Activated naive CD4-positive, alpha-beta T cell (primary cell): ENCODE data around the gene SPHK1.

ENCODE experiments used
- DNase-seq, 4 experiments: peaks; one replicate each; lab custom pipeline; 2025; lab: John Stamatoyannopoulos, UW

The SPHK1 gene

DNA sequence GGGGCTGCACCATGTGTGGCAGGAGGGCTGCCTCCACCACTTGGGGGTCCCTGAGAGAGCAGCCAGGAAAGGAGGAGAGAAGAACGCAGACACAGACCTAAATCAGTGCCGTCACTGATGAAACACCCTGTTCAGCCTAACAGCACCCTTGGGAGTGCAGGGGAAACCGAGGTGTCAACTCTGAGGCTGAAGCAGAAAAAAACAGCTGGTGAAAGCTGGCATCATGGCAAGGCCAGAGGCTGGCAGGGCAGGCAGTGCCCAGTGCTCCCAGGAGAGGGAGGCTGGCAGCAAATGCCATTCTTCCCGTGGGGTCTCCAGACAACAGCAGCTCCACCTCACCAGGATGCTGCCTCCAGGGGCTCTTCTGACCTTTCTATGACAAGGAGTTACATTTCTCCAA is 23.1 kb downstream of the SPHK1 start:
- DNase-seq, result no peak

DNA sequence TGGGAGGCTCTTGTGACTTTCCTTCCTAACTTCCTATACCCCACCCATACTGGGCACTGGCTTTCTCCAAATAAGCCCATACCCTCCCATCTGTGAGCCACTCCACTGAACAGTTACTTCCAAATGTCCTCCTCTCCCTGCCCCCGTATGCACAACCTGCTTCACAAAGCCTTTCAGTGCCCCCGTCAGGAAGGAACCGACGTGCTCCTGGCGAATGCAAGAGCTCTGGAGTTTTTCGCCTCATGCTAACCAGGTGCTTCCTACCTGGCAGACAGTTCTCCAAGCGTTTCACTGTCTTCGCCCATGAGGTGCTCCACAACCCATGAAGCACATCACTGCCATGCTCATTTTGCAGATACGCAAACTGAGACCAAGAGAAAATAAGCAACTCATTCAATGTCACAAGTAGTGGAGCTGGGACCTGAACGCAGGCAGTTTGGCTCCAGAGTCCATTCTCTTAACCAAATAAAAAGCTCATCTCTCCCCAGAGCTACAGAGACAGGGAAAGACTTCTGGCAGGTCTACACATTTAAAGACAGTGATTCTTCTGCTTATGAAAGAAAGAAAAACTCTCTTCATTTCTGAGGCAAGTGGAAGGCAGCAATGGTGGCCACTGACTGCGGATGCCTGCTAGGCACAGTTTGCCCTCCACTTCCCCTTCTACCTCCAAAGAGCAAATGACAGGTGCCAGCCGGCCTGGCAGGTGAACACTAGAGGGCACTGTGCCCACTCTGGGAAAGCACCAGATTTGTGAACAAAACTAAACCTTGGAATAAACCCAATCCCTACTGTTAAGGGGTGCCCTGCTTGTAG is 23.8 kb downstream of the SPHK1 start:
- DNase-seq, result peak in 3 of 4 experiments; percentile 22 to 62 (median 47)

- DNase-seq, result no peak
These were observed 26.0 kb downstream of the SPHK1 start for GRCh38 chr17:76410328-76410965.

GRCh38 chr17:76411247-76411646 is 26.8 kb downstream of the SPHK1 start:
- DNase-seq, result no peak

GRCh38 chr17:76414334-76415295 is 30.2 kb downstream of the SPHK1 start:
- DNase-seq, result no peak

- no peak for DNase-seq
These were observed 31.4 kb downstream of the SPHK1 start for GRCh38 chr17:76415786-76416185.

- DNase-seq, result no peak
These were observed 32.0 kb downstream of the SPHK1 start for GRCh38 chr17:76416457-76416856.

DNA sequence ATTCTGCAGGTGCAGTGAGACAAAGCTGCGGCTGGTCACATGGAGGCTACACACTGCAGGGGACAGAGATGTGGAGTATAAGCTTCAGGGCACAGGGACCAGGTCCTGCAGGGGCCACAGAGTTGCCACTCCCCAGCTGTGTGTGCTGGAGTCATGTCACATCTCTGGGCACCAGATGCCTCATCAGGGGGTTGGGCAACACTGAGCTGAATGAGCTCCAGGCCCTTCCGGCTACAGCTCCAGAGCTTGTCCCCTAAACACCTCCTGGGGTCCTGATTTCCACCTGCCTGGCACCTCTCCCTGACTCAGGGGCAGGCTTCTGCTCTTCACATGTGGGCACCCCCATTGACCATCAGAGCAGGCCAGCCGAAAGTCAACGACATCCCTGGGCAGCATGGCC is 32.5 kb downstream of the SPHK1 start:
- DNase-seq, result no peak

DNA sequence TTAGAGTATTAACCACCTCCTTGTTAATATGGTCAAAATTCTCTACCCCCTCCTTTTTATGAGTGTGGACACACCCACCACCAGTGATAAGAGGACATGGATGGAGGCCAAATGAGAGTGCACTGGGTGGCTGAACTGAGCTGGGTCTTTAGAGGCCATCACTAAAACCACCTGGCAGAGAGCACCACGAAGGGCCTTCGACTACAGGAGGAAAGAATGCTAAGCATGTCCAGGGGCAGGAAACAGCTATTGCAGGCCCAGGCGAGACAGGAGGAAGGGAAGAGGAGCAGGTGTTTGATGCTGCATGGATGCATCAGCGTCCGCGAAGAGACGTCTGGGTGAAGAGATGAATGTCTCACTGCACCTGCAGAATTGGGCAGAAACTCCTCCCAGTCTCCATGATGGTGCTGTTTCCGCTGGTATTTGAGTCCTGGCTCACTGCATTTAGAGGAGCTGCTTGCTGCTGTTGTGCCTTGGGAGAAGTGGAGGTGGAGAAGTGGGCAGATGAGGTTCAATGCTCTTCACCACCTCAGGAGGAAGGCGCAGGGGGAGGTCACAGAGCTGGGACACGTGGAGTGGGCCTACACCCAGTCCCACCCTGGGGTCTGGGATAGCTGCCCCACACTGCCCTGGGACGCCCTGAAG is 33.2 kb downstream of the SPHK1 start:
- no peak for DNase-seq

DNA sequence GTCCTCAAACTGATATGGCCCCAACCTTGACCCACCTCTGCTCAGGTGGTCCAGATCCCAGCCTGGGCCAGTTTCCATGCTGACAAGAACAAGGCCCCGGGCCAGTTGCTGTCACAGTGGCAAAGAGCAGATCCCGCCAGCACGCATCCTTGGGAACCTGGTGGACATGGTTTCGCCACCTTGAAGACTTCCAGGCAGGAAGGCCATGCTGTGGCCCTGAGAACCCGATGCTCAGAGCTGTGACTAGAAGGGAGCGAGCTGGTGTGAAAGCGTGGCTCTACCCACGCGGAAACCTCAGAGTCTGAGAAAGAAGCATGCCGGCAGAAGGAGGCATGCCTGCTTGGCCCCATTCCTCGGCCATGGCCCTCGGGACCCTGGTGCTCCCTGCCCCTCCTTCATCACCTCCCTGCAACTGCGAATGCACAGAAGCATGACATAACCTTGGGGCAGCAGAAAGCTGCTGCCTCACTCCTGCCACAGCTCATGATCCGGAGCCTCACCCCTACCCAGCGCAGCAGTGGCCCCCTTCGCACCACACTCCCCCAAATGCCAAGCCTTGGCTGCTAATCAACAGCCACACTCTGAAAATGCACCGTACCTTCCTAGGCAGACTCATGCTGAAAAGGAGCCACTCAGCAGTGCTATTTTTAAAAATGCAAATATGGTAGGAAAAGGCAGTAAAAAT is 35.3 kb downstream of the SPHK1 start:
- no peak for DNase-seq

DNA sequence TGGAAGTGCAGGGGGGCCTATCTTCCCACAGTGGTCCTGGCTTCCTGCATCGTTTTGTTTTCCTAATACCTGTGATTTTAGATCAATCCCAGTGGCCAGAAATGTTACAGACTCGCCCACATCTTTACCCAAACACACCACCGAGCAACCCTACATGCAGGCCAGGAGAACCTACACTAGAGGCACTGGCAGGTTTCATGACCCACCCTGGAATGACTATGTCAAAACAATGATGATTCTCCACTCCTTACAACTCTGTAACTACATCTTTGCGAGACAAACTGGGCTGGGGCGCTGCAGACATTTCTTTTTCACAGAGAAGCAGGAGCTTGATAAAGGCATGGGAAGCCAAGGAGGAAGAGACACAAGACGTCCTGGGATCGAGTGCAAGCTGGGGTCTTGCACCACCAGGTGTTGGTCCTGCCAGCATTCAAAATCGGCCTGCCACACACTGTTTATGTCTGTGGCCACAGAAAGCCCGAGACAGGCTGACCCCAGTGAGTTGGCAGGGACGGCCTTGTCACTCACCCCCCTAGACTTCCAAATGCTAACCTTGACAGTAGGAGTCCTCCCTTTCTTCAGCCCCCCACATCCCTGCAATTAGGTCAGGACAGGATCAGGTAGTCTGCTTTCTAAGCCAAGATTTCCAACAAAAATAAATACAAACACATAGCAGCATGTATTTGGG is 36.1 kb downstream of the SPHK1 start:
- DNase-seq, result no peak

GRCh38 chr17:76421044-76421407 is 36.6 kb downstream of the SPHK1 start:
- DNase-seq, result no peak

DNA sequence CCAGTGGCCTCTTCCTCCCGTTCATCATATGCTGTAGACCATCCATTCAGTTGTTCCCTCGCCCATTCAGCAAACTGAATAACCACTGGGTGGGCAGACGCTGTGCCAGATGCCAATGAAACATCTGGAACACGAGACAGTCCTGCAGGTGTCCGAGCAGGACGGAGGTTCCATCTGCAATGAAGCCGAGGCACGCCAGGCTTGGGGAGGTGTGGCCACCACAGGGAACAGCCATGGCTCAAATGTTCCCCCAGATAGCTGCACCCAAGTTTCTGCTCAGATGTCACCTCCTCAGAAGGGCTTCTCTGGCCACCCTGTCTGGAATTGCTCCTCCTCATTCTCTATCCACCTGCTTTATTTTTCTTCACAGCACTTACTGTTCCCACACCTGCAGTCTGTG is 38.0 kb downstream of the SPHK1 start:
- DNase-seq, result no peak

GRCh38 chr17:76422860-76423259 is 38.5 kb downstream of the SPHK1 start:
- no peak for DNase-seq

- no peak for DNase-seq
These were observed 42.4 kb downstream of the SPHK1 start for GRCh38 chr17:76426853-76427252.

DNA sequence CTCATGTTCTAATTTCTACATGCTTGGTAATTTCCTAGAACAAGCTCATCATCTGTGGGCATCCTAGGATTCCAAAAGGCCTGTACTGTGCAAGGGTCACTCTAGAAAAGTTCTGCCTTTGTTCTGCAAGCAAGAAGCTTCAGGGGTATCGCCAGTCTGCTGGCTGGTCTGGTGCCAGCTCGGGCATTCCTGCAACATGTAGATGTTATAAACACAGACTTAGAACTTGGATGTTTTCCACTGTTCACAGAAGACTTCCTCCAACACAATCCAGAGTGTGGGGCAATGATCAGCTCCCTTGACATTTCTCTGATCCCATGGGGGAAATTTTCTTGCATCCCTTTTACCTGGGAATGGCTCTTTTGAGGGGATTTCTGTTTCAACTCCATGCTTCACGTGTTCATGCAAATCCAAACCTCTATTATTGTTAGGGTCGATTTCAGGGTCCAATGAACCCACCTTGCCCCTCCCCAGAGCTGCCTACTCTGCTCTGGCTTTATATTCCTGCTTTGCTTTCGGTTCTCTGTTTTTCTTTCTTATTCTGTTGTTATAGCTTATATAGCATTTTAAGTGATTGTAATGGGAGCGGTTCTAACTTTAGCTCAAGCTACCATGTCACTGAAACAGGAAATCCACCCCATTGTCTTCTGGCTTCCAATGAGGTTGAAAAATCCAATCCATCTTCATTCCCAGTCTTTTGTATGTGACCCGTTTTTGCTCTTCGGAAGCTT is 43.3 kb downstream of the SPHK1 start:
- no peak for DNase-seq

- DNase-seq, result no peak
These were observed 44.1 kb downstream of the SPHK1 start for GRCh38 chr17:76428511-76428910.

- DNase-seq, result no peak
These were observed 47.1 kb downstream of the SPHK1 start for GRCh38 chr17:76431509-76431908.

- no peak for DNase-seq
These were observed 47.6 kb downstream of the SPHK1 start for GRCh38 chr17:76432004-76432403.

DNA sequence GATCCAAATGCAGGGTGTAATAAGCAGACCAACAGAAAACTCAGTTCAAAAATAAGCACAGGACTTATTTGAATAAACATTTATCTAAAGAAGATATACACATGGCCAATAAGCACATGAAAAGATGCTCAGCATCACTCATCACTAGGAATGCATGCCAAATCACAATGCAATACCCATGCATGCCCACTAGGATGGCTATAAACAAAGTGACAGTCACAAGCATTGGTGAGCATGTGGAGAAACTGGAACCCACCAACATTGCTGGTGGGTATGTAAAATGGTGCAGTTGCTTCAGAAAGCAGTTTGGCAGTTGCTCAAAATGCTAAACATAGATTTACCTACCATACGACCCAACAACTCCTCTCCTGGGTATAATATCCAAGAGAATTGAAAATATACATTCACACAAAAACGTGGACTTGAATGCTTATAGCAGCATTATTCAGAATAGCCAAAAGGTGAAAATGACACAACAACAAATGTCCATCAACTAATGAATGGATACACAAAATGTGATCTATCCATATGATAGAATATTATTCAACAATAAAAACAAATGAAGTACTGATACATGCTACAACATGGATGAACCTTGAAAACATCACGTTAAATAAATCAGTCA is 48.4 kb downstream of the SPHK1 start:
- DNase-seq, result no peak
